ENCODE measurements around the gene GBF1.

The GBF1 gene

GRCh38 chr10:102264371-102264770 lies 19.0 kb downstream of the GBF1 start:
- DNase-seq (ENCODE audit: low read depth) = no peak
- H3K4me3 ChIP-seq (ENCODE audit: low read depth, low read length) = no peak overlapping the region
- TF ChIP-seq CTCF (IDR thresholded peaks at IDR 0.05; ENCODE audit: low read depth, low read length, missing control alignments) = no peak
- in situ Hi-C loops (cut with HindIII; ENCODE audit: low sequenced_read_pairs) = no loop called here

- no peak overlapping the region for H3K4me3 ChIP-seq (ENCODE audit: low read depth, low read length)
Measured at GRCh38 chr10:102266670-102267069, 21.3 kb downstream of the GBF1 start.

GRCh38 chr10:102267748-102268147 lies 22.4 kb downstream of the GBF1 start:
- DNase-seq (ENCODE audit: low read depth) = no peak
- no peak overlapping the region for H3K4me3 ChIP-seq (ENCODE audit: low read depth, low read length)
- in situ Hi-C loops (cut with HindIII; ENCODE audit: low sequenced_read_pairs) = no loop called here
- TF ChIP-seq CTCF (IDR thresholded peaks at IDR 0.05; ENCODE audit: low read depth, low read length, missing control alignments) = no peak

More at GRCh38 chr10:102266670-102267069, 21.3 kb downstream of the GBF1 start:
- in situ Hi-C loops (cut with HindIII; ENCODE audit: low sequenced_read_pairs) = no loop called here
- DNase-seq (ENCODE audit: low read depth) = no peak
- TF ChIP-seq CTCF (IDR thresholded peaks at IDR 0.05; ENCODE audit: low read depth, low read length, missing control alignments) = no peak

GRCh38 chr10:102268375-102268888 lies 23.1 kb downstream of the GBF1 start:
- in situ Hi-C loops (cut with HindIII; ENCODE audit: low sequenced_read_pairs) = no loop called here
- no peak for TF ChIP-seq CTCF (IDR thresholded peaks at IDR 0.05; ENCODE audit: low read depth, low read length, missing control alignments)
- no peak overlapping the region for H3K4me3 ChIP-seq (ENCODE audit: low read depth, low read length)
- DNase-seq (ENCODE audit: low read depth) = no peak

- no peak for TF ChIP-seq CTCF (IDR thresholded peaks at IDR 0.05; ENCODE audit: low read depth, low read length, missing control alignments)
- no peak for DNase-seq (ENCODE audit: low read depth)
- in situ Hi-C loops (cut with HindIII; ENCODE audit: low sequenced_read_pairs) = no loop called here
- no peak overlapping the region for H3K4me3 ChIP-seq (ENCODE audit: low read depth, low read length)
Measured at GRCh38 chr10:102269017-102269416, 23.7 kb downstream of the GBF1 start.

GRCh38 chr10:102274062-102274461 lies 28.7 kb downstream of the GBF1 start:
- no peak overlapping the region for H3K4me3 ChIP-seq (ENCODE audit: low read depth, low read length)
- no peak for DNase-seq (ENCODE audit: low read depth)
- no peak for TF ChIP-seq CTCF (IDR thresholded peaks at IDR 0.05; ENCODE audit: low read depth, low read length, missing control alignments)
- in situ Hi-C loops (cut with HindIII; ENCODE audit: low sequenced_read_pairs) = no loop called here

- DNase-seq (ENCODE audit: low read depth) = no peak
- no peak overlapping the region for H3K4me3 ChIP-seq (ENCODE audit: low read depth, low read length)
- no peak for TF ChIP-seq CTCF (IDR thresholded peaks at IDR 0.05; ENCODE audit: low read depth, low read length, missing control alignments)
- in situ Hi-C loops (cut with HindIII; ENCODE audit: low sequenced_read_pairs) = no loop called here
Measured at GRCh38 chr10:102275343-102275742, 30.0 kb downstream of the GBF1 start.
